ENCODE measurements around the gene MASP2. TPM values are rescaled to one million over a fixed set of nuclear protein-coding genes. Genes with fewer than 3 reads are reported as not detected.
"Not testable (repeated sequence)": the region's sequence is repeated elsewhere in the genome, so short reads cannot be mapped to it uniquely, and the experiment has no call there.

MASP2 gene
- total RNA-seq, result not detected

DNA sequence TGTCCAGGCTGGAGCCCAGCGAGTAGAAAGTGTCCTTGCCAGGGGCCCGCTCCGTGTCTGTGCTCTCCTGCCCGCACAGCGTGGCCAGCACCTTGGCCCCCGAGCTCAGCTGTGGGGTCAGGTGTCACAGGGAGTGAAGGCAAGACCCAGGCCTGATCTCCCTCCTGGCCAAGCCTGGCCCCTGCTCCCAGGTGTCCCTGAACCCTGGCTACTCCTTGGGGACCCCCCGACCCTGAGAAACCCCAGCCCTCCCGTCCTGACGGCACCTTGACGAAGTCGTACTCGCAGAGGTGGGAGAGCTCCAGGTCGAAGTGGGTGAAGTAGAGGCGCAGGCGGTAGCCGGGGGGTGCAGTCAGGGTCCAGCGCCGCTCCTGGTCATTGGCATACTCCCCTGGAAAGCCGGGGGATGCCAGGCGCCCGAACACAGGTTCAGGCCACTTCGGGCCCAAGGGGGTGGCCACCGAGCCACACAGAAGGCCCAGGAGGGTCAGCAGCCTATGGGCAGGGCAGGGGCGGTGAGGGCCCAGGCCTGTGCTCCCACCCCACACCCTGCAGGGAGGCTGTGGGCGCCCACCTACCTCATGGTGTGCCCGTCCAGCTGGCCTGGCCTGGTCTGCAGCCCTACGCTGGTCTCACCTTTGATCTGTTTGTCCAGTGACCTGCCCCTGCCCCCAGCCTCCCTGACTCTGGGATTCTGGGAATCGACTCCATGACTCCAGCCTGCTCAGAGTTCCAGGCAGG is at the start of gene MASP2:
Gene MASP2, minus strand, starts transcription at position 615 of the 741 bp plus-strand sequence. Its CDS starts 32 bp downstream, at position 583.
- DNase-seq (ENCODE audit: low spot score) (peak; percentile 52), ATAC-seq (peak; percentile 33)
- intact Hi-C loops (cut with DNase I), result no loop called here

GRCh38 chr1:11083784-11084183 is 36.7 kb upstream of the MASP2 start:
- ATAC-seq; intact Hi-C loops (cut with DNase I); DNase-seq (ENCODE audit: low spot score): not testable (repeated sequence)

- intact Hi-C loops (cut with DNase I), result no loop called here
- DNase-seq (ENCODE audit: low spot score), result peak; percentile 19
Measured at GRCh38 chr1:11080931-11081330, 33.9 kb upstream of the MASP2 start.

DNA sequence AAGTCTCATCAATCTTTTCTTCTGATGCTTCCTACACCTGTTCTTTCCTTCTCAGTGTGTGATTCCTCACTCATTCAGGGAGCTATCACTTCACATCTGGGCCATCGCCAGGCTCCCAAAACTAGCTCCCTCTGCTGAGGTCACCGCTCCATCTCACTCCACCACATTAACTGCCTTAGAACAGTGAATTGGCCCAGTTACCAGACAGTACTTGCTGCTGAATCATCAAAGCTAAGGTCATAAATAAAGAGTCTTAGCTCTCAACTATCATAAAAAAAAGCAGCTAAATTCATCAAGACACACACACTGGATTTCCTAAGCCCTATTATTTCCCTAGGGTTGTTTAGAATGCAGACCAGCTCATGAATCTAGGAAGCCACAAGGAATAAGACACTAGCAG is 31.6 kb upstream of the MASP2 start:
- intact Hi-C loops (cut with DNase I), result no loop called here
- DNase-seq (ENCODE audit: low spot score) (peak; percentile 40), ATAC-seq (no peak)

More at GRCh38 chr1:11080931-11081330, 33.9 kb upstream of the MASP2 start:
- no peak for ATAC-seq

DNA sequence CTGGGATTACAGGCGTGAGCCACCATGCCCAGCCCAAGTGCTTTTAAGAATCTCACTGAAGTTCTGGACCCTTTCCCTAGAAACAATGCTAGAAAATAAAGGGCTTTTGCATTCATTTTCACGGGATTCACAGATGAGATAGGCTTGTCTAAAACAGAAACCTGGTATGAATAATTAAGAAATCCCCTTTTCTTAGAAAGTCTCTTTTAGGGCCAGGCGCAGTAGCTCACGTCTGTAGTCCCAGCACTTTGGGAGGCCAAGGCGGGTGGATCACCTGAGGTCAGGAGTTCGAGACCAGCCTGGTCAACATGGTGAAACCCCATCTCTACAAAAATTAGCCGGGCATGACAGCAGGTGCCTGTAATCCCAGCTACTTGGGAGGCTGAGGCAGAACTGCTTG is 26.4 kb upstream of the MASP2 start:
- DNase-seq (ENCODE audit: low spot score), result peak; percentile 7
- ATAC-seq; intact Hi-C loops (cut with DNase I): not testable (repeated sequence)

DNA sequence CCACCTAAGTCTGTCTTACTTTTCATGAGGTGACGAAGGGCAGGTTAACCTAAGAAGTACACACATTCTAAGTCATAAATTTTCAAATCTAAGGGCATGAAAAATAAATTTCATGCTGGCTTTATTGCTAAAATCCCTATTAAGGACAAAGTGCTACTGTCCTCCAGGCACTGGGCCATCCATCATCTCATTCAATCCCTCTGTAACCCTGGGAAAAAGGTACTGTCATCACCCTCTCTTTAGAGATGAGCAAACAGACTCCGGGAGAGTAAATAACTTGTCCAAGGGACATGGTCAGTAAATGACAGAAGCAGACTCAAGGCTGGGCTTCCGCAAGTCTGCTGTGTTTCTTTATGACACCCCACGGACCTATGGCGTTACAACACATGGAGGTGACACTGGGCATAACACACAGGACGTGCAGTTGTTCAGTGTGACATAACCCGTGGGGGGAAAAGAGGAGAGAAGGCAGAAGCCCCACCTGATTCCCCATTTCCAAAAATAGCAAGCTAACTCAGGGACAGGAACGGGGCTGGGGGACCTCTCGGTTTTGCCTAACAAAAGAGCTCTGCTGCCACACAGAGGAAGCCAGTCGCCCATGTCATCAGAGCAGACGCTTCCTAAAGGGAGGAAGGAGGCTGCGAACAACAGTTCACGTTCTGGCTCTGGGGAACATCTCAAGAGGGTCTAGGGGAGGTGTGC is 25.3 kb upstream of the MASP2 start:
- intact Hi-C loops (cut with DNase I), result no loop called here
- ATAC-seq, result no peak
- peak; percentile 27 for DNase-seq (ENCODE audit: low spot score)

GRCh38 chr1:11071463-11072215 is 24.6 kb upstream of the MASP2 start:
- DNase-seq (ENCODE audit: low spot score), result peak; percentile 48
- intact Hi-C loops (cut with DNase I), result no loop called here
- peak; percentile 17 for ATAC-seq

- ATAC-seq (no peak), DNase-seq (ENCODE audit: low spot score) (peak; percentile 39)
- intact Hi-C loops (cut with DNase I), result no loop called here
Measured at GRCh38 chr1:11070876-11071275, 23.8 kb upstream of the MASP2 start.

GRCh38 chr1:11068600-11069473 is 21.8 kb upstream of the MASP2 start:
- intact Hi-C loops (cut with DNase I), result loop anchor here (10.0 kb wide), 1 partner anchor 186 kb away; no protein-coding TSS in a partner anchor
- peak; percentile 45 for DNase-seq (ENCODE audit: low spot score)
- ATAC-seq, result peak; percentile 42

DNA sequence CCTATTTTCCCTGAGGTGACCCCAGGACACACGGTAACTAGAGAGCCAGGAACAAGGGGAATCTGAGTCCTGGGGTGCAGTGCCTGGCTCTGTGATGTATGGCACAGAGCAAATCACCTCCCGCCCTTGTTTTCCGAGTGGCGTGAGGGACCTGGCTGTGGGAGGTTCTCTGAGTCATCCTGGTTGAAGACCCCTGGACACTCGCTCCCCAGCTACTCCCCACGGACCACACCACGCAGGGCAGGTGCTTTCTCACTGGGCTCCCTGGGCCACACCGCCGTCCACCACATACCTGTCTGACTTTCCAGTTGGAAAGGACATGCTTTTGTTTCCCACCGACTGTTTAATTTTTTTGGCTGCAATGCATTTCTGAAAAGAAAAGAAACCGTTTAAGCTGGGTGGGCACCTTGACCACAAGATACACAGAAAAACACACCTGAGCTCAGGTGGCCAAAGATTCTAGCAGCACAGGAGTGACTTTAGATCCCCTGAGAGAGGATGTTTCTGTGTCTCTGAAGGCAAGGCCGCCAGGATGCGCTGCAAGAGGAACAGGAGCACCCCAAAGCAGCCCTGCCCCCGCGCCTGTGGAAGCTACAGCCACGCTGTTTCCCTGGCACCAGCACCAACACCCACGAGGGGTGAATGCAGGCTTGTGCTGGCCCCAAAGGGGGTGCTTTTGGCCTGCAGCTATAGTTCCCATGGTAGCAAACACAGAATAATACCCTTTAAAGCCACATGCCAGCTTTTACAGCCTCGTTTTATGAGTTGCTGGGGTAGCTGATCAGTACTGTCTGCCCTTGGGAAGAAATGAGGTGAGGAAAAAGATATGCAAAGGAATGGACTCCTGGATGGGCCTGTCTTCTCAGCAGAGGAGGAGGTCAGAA is 20.9 kb upstream of the MASP2 start:
- DNase-seq (ENCODE audit: low spot score) (peak; percentile 58), ATAC-seq (no peak)
- intact Hi-C loops (cut with DNase I), result loop anchor here (10.0 kb wide), 1 partner anchor 187 kb away; no protein-coding TSS in a partner anchor

DNA sequence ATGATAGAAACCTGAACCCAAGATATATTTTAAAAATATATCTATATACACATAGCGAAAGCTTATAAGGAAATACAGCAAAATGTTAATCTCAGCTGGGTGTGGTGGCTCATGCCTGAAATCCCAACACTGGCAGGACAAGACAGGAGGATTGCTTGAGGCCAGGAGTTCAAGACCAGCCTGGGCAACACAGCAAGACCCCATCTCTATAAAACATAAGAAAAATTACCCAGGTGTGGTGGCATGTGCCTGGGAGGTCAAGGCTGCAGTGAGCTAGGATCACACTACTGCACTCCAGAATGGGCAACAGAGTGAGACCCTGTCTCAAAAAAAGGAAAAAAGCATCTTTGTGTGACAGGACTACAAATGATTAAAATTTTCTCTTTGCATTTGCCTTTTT is 18.8 kb upstream of the MASP2 start:
- DNase-seq (ENCODE audit: low spot score) (peak; percentile 4), ATAC-seq (no peak)
- intact Hi-C loops (cut with DNase I), result loop anchor here (10.0 kb wide), 1 partner anchor 189 kb away; no protein-coding TSS in a partner anchor

DNA sequence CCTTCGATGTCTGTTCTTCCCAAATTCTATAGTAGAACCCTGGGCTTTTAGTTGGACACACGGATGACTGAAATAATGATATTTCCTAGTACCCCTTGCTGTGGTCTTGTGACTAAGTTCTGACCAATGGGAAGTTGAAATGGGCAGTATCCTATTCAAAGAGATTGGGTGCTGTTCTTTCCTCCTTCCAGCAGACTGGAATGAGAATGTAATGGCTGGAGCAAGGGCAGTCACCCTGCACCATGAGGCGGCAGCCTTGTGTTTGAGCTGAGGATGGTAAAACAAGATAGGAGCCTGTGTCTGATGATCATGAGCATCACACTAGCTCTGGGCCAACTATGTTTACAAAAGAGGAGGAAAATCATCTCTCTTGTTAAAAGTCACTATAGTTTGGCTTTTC is 17.9 kb upstream of the MASP2 start:
- DNase-seq (ENCODE audit: low spot score) (no peak), ATAC-seq (no peak)
- intact Hi-C loops (cut with DNase I), result loop anchor here (10.0 kb wide), 1 partner anchor 190 kb away; no protein-coding TSS in a partner anchor

- intact Hi-C loops (cut with DNase I), result loop anchor here (10.0 kb wide), 1 partner anchor 191 kb away; no protein-coding TSS in a partner anchor
- not testable (repeated sequence) for DNase-seq (ENCODE audit: low spot score); ATAC-seq
Measured at GRCh38 chr1:11063937-11064537, 17.0 kb upstream of the MASP2 start.

- DNase-seq (ENCODE audit: low spot score), result no peak
- no peak for ATAC-seq
- intact Hi-C loops (cut with DNase I), result loop anchor here (10.0 kb wide), 1 partner anchor 192 kb away; no protein-coding TSS in a partner anchor
Measured at GRCh38 chr1:11062965-11063401, 15.9 kb upstream of the MASP2 start.

DNA sequence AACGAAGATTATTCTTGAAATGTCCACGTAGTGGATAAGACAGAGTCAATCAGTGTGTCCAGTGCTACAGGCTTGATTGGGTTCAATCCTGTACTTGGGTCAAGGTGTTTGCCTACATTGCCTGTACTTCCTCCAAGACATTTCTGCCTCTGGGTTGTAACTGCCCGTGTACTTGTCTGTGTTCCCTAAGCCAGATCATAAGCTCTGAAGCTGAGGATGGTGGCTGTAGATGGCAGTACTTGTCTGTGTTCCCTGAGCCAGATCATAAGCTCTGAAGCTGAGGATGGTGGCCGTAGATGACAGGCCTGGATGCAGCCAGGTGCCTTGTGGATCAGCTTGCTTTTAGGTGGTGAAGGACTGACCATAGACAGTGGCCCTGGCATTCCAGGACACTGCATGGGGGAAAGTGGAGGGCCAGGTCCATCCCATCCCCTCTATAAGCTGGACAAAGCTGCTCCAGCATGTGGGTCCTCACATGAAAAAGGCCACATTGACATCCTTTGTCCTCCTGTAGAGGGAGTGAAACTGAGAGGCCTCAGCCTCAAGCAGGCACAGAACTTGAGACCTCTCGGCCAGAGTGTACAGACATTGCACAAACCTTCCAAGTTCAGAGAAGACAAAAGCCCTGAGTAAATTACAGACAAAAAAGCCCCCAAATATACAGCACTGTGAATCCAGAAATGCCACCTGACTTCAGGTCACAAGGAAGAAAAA is 14.8 kb upstream of the MASP2 start:
- intact Hi-C loops (cut with DNase I), result loop anchor here (10.0 kb wide), 1 partner anchor 193 kb away; no protein-coding TSS in a partner anchor
- no peak for DNase-seq (ENCODE audit: low spot score)
- no peak for ATAC-seq

All from sciatic nerve (tissue), 2 donors.